Choroid plexus epithelial cell (primary cell): ENCODE measurements around the gene ENG.

Source experiments
- DNase-seq: peaks from one replicate; pipeline ENCODE4 v3.0.0-alpha.2; 2010; ENCODE audit warnings: low read depth
- H3K4me3 ChIP-seq: 2 replicates; pipeline ENCODE4 v1.5.1; 2011; ENCODE audit warnings: low read depth, mild to moderate bottlenecking, control low read depth, low read length, moderate library complexity
- TF ChIP-seq, protein P1 (sequence below): conservative IDR thresholded peaks from 2 replicates; pipeline ENCODE4 v1.5.1; 2011; ENCODE audit warnings: low read depth, mild to moderate bottlenecking, control low read depth, inconsistent platforms, low read length, moderate library complexity

Gene ENG

DNA sequence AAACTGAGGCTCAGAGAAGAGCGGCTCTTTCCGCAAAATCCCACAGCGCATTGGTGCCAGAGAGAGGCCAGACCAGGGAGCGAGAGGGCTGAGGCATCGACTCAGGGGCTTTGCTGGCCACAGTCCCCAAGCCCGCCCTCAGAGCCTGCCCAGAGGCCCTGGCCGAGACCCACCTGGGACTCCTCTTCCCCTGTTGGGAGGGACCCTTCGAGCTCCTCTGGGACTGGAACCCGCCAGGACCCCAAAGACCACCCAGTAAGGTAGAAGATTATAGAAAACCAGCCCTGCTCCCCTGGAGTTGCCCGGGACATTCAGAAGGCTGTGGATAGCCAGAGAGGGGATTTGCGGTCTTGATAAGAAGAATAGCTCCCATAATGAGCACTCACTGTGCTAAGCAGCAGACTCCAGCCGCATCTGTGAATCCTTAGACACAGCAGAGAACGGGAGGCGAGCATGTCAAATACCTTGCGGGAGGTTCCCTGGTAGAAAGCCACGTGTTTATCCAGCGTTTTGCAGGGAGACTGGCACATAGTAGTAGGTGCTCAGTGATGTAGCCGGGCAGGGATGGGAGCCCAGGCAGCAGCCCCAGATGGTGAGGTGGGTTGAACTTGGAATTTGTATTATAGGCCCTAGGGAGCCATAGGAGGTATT lies 23.7 kb upstream of the ENG start:
- H3K4me3 ChIP-seq = peak overlapping the region; percentile 63
- TF ChIP-seq, protein P1, sequence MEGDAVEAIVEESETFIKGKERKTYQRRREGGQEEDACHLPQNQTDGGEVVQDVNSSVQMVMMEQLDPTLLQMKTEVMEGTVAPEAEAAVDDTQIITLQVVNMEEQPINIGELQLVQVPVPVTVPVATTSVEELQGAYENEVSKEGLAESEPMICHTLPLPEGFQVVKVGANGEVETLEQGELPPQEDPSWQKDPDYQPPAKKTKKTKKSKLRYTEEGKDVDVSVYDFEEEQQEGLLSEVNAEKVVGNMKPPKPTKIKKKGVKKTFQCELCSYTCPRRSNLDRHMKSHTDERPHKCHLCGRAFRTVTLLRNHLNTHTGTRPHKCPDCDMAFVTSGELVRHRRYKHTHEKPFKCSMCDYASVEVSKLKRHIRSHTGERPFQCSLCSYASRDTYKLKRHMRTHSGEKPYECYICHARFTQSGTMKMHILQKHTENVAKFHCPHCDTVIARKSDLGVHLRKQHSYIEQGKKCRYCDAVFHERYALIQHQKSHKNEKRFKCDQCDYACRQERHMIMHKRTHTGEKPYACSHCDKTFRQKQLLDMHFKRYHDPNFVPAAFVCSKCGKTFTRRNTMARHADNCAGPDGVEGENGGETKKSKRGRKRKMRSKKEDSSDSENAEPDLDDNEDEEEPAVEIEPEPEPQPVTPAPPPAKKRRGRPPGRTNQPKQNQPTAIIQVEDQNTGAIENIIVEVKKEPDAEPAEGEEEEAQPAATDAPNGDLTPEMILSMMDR = no peak
- DNase-seq = no peak

- TF ChIP-seq, protein P1 = no peak
- H3K4me3 ChIP-seq = peak within 1 kb of the TSS; percentile 63
- DNase-seq = peak; percentile 45
These were observed 23.1 kb upstream of the ENG start, which contains the start of gene AK1 for GRCh38 chr9:127877566-127877998. Gene AK1 (minus strand): TSS chr9:127877675. CDS start chr9:127874617, 3,058 bp downstream.

- peak overlapping the region; percentile 63 for H3K4me3 ChIP-seq
- TF ChIP-seq, protein P1 = no peak
- no peak for DNase-seq
These were observed 22.5 kb upstream of the ENG start for GRCh38 chr9:127876764-127877562.

DNA sequence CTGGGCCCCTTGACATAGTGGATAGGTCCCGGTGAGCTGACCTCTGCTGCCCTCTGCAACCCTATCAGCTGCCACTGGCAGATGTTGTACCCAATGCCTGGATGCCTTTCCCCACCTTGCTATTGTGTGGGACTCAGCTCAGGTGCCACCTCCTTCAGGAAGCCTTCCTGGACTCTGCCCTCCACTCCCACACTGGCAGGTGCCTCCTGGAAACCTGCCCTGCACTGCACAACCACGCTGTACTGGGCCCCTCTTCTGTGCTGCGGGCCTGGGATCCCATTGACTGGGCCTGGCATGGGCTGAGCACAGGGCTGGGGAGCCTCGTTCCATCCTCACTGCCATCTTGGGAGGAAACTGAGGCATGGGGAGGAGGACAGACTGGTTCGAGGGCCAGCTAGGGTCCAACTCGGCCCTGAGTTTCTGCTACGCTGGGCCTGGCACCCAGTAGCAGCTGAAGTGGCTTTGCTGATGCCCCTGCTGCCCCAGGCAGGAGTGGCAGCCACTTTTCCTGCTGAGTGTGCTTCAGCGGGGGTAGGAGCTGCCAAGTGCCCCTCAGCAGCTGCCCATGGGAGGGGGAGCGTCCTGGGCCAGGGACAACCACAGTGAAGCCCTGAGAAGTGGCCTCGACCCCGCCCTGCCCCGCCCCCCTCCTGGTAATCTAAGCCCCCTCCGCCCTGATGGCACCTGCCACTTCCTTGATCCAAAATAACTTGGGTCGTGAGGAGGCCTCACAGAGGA lies 21.7 kb upstream of the ENG start:
- TF ChIP-seq, protein P1 = no peak
- peak overlapping the region; percentile 63 for H3K4me3 ChIP-seq
- DNase-seq = no peak

GRCh38 chr9:127875306-127875966 lies 21.0 kb upstream of the ENG start:
- peak; percentile 64 for DNase-seq
- H3K4me3 ChIP-seq = no peak overlapping the region
- TF ChIP-seq, protein P1 = no peak
